GM12874 (cell line): ENCODE measurements around the gene SESTD1.

Source experiments
- TF ChIP-seq, protein P1 (sequence below): IDR thresholded peaks from 2 replicates; pipeline ENCODE4 v1.5.1; 2011; ENCODE audit warnings: low read depth, mild to moderate bottlenecking, control low read depth, low read length, moderate library complexity; ENCODE audit not compliant: insufficient read depth

The SESTD1 gene

DNA sequence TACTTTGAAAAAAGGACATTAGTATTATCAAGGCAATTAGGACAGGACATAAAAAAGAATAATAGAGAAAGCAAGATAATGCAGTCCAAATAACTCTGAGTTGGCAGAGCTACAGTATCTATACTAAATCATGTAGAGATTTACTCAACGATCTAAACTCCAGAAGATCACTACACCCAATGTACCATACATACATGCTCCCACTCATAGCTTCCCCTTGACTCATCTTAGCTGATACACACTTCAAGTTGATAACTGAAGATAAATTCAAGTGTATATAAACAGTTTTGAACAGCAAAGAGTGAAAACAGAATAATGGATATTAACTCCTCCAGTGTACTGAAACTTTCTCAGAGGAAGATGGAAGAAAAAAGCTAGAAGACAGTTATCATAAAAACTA lies 78.5 kb downstream of the SESTD1 start:
- TF ChIP-seq, protein P1, sequence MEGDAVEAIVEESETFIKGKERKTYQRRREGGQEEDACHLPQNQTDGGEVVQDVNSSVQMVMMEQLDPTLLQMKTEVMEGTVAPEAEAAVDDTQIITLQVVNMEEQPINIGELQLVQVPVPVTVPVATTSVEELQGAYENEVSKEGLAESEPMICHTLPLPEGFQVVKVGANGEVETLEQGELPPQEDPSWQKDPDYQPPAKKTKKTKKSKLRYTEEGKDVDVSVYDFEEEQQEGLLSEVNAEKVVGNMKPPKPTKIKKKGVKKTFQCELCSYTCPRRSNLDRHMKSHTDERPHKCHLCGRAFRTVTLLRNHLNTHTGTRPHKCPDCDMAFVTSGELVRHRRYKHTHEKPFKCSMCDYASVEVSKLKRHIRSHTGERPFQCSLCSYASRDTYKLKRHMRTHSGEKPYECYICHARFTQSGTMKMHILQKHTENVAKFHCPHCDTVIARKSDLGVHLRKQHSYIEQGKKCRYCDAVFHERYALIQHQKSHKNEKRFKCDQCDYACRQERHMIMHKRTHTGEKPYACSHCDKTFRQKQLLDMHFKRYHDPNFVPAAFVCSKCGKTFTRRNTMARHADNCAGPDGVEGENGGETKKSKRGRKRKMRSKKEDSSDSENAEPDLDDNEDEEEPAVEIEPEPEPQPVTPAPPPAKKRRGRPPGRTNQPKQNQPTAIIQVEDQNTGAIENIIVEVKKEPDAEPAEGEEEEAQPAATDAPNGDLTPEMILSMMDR = no peak

- TF ChIP-seq, protein P1 = no peak
Measured at GRCh38 chr2:179184610-179185009, 80.0 kb downstream of the SESTD1 start.

- TF ChIP-seq, protein P1 = no peak
Measured at GRCh38 chr2:179181002-179181401, 83.6 kb downstream of the SESTD1 start.

DNA sequence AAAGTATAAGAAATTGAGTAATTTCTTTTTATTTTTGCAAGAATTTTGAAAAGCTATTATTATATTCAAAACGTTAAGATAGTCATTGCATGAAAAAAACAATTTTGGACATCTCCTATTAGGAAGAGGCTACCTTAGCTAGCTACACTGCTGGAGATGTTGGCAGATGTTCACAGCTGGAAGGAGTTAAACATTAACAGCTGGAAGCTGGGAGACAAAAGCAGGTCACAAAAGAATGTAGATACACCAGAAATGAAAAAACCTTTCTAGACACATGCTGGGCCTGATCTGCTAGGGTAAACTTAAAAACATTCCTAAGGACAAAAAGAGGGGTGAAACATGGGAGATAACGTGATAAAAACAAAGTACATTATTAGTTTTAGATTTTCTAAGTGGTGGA lies 84.4 kb downstream of the SESTD1 start:
- TF ChIP-seq, protein P1 = no peak

DNA sequence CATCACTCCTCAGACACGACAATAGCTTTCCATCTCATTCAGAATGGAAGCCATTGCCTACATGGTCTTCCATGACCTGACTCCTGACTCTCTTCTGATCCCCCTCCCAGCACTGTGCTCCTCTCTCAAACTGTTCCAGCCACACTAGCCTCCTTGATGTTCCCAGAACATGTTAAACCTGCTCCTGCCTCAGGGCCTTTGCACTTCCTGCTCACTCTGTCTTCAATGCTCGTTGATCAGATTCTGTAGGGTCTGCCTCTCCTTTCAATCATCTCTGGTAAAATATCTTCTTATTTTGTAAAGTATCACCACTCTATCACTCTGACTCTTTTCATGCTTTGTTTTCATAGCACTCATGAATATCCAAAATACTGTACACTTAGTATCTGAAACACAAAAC lies 84.9 kb downstream of the SESTD1 start:
- TF ChIP-seq, protein P1 = no peak

DNA sequence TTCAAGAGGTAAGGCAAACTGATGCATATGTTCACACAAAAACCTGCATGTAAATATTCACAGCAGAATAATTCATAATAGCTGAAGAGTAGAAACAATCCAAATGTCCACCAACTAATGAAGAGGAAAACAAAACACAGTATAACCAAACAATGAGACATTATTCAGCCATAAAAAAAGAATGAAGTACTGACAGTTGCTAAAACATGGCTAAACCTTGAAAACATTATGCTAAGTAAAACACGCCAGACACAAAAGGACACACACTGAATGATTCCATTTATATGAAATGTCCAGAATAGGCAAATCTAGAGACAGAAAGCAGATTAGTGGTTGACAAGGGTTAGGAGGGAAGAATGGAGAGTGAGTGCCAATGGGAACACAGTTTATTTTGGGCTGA lies 86.9 kb downstream of the SESTD1 start:
- TF ChIP-seq, protein P1 = no peak

DNA sequence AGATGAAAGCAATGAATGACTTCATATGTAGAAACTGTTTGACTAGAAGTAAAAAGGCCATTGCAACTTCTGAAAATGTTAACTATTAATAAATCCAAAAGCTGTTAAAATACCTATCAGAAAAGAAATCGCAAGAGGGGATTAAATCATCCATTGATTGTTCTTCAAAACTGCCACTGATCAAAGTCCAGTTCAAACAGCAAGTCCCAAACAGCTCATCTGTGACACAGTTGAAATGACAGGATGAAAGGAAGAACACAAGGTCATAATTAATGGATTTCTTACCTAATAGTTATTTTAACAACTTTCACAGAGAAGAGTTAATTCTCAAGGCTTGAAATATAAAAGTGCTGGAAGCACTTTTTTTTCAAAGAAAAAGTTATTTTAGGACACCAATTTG lies 90.4 kb downstream of the SESTD1 start:
- TF ChIP-seq, protein P1 = no peak

DNA sequence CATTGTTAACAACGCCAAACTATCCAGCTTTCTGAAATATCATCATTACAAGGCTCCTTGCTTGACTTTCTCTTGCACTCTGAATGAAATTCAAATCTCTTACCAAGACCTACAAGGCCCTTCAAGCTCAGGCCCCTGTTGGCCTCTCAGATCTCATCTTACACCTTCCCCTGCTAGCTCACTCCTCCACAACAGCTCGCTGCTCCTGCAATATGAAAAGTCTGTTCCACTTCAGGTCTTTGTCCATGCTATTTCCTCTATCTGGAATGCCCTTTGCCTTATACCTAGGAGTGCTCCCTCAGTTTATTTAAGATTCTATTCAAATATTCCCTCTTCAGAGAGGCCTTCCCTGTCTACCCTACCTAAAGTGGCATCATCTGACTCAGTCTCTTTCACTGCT lies 91.7 kb downstream of the SESTD1 start:
- TF ChIP-seq, protein P1 = no peak
